Subcutaneous adipose tissue (tissue), 4 donors: Measurements from ENCODE around the gene TYROBP. TPM values are rescaled to one million over a fixed set of nuclear protein-coding genes. Genes with fewer than 3 reads are reported as not detected.

Source experiments
- small RNA-seq: library from RNA; depleted of rRNA; stranded (forward); fragments of <200 nt; gene quantifications from one replicate; pipeline ENCODE3, GENCODE V24; 2016
- total RNA-seq, 4 donors: library from RNA; depleted of rRNA; stranded (reverse); fragments of >200 nt; gene quantifications; one replicate each; pipeline ENCODE4 v1.1.0, GENCODE V29; 2016
- TF ChIP-seq, protein P1 (sequence below): fragments of 450-650 bp; IDR thresholded peaks from one replicate; pipeline ENCODE4 v1.5.1; 2016; ENCODE audit warnings: low read depth, mild to moderate bottlenecking, control low read depth, antibody characterized with exemption, moderate library complexity

The TYROBP gene
- total RNA-seq, 4 donors from 2014 or later = 99.8 to 1,341 (median 209) TPM

DNA sequence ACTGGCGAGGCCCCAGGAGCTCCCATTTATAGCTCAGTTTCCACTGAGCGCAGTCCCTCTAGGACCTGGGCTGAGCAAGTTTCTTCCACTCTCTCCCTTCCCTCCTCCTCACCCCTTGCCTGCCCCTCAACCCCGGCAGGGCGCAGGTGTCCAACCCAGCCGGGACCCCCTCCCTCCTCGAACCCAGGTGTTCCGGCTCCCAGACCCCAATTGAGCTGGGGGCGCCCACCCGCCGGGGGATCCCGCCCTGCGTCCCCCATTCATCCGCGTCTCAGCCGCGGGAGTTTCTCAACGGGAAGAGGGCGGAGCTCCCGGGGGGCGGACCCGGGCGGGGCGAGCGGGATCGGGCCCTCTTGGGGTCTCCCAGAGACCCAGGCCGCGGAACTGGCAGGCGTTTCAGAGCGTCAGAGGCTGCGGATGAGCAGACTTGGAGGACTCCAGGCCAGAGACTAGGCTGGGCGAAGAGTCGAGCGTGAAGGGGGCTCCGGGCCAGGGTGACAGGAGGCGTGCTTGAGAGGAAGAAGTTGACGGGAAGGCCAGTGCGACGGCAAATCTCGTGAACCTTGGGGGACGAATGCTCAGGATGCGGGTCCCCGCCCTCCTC, 51.4 kb downstream of the TYROBP start, which contains the start of gene KIRREL2:
Gene KIRREL2 (plus strand): TSS at position 366 of the 604 bp plus-strand sequence. CDS start 209 bp downstream, at position 575.
- TF ChIP-seq, protein P1, sequence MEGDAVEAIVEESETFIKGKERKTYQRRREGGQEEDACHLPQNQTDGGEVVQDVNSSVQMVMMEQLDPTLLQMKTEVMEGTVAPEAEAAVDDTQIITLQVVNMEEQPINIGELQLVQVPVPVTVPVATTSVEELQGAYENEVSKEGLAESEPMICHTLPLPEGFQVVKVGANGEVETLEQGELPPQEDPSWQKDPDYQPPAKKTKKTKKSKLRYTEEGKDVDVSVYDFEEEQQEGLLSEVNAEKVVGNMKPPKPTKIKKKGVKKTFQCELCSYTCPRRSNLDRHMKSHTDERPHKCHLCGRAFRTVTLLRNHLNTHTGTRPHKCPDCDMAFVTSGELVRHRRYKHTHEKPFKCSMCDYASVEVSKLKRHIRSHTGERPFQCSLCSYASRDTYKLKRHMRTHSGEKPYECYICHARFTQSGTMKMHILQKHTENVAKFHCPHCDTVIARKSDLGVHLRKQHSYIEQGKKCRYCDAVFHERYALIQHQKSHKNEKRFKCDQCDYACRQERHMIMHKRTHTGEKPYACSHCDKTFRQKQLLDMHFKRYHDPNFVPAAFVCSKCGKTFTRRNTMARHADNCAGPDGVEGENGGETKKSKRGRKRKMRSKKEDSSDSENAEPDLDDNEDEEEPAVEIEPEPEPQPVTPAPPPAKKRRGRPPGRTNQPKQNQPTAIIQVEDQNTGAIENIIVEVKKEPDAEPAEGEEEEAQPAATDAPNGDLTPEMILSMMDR = no peak

Small RNAs within 50 kb of the gene (small RNA-seq; reads per million reads assigned to genes)
- gene AF038458.1 (not detected), gene RN7SL402P (not detected)

Other genes starting within 250 kb of the TYROBP start
- under 1 TPM in 1 of 4 donors, not detected in 3; 0.34 TPM for gene UPK1A, start 241.8 kb downstream of the TYROBP start, total RNA-seq
- under 1 TPM in 1 of 4 donors, not detected in 3; 0.33 TPM for gene ZBTB32, start 203.7 kb downstream of the TYROBP start, total RNA-seq
- gene KMT2B, start 190.3 kb downstream of the TYROBP start, total RNA-seq = 10 to 100 TPM in 3 of 4 donors, 1 to 10 TPM in 1; 7.3 to 26.6 (median 15.1) TPM
- gene IGFLR1, start 165.8 kb downstream of the TYROBP start, total RNA-seq = 10 to 100 TPM in 1 of 4 donors, 1 to 10 TPM in 3; 4.4 to 13.8 (median 5.9) TPM
- gene U2AF1L4, start 162.9 kb downstream of the TYROBP start, total RNA-seq = 10 to 100 TPM; 14.8 to 30.5 (median 19.7) TPM
- gene PSENEN, start 162.6 kb downstream of the TYROBP start, total RNA-seq = 10 to 100 TPM; 23.4 to 71.3 (median 35.7) TPM
- 10 to 100 TPM in 2 of 4 donors, 1 to 10 TPM in 2; 7.5 to 12.2 (median 10.0) TPM for gene LIN37, start 159.7 kb downstream of the TYROBP start, total RNA-seq
- gene HSPB6, start 151.3 kb downstream of the TYROBP start, total RNA-seq = 100 to 1,000 TPM in 2 of 4 donors, 10 to 100 TPM in 2; 50.1 to 554 (median 117) TPM
- 1 to 10 TPM; 2.8 to 5.7 (median 3.5) TPM for gene PROSER3, start 150.1 kb downstream of the TYROBP start, total RNA-seq
- gene ARHGAP33, start 132.7 kb downstream of the TYROBP start, total RNA-seq = 10 to 100 TPM in 1 of 4 donors, 1 to 10 TPM in 2, under 1 TPM in 1; 0.33 to 12.2 (median 4.5) TPM
- gene PRODH2, start 95.5 kb downstream of the TYROBP start, total RNA-seq = not detected
- not detected for gene NPHS1, start 55.8 kb downstream of the TYROBP start, total RNA-seq
- not detected for gene KIRREL2, start 51.4 kb downstream of the TYROBP start, total RNA-seq
- 1 to 10 TPM in 2 of 4 donors, not detected in 2; 1.2 to 1.3 TPM for gene APLP1, start 39.7 kb downstream of the TYROBP start, total RNA-seq
- 10 to 100 TPM in 3 of 4 donors, 1 to 10 TPM in 1; 6.8 to 23.3 (median 13.6) TPM for gene NFKBID, start 7.8 kb downstream of the TYROBP start, total RNA-seq
- gene HCST, start 5.8 kb downstream of the TYROBP start, total RNA-seq = 10 to 100 TPM in 1 of 4 donors, 1 to 10 TPM in 2, not detected in 1; 2.9 to 72.6 (median 4.7) TPM
- 1 to 10 TPM; 2.5 to 6.6 (median 4.3) TPM for gene LRFN3, start 28.1 kb upstream of the TYROBP start, total RNA-seq
- gene SDHAF1, start 86.9 kb upstream of the TYROBP start, total RNA-seq = 10 to 100 TPM in 3 of 4 donors, 1 to 10 TPM in 1; 8.6 to 59.9 (median 42.5) TPM
- gene SYNE4, start 100.5 kb upstream of the TYROBP start, total RNA-seq = 1 to 10 TPM in 1 of 4 donors, not detected in 3; 1.5 TPM
- 10 to 100 TPM; 16.7 to 31.1 (median 18.6) TPM for gene ALKBH6, start 105.9 kb upstream of the TYROBP start, total RNA-seq
- gene CLIP3, start 124.6 kb upstream of the TYROBP start, total RNA-seq = 10 to 100 TPM in 1 of 4 donors, 1 to 10 TPM in 3; 3.8 to 11.9 (median 8.4) TPM
- 10 to 100 TPM in 1 of 4 donors, 1 to 10 TPM in 3; 2.9 to 10.5 (median 9.3) TPM for gene THAP8, start 146.0 kb upstream of the TYROBP start, total RNA-seq
- 1 to 10 TPM in 1 of 4 donors, under 1 TPM in 2, not detected in 1; 0.34 to 1.1 (median 0.44) TPM for gene WDR62, start 146.6 kb upstream of the TYROBP start, total RNA-seq
- gene OVOL3, start 202.8 kb upstream of the TYROBP start, total RNA-seq = not detected
- 10 to 100 TPM; 31.3 to 76.1 (median 35.5) TPM for gene POLR2I, start 206.6 kb upstream of the TYROBP start, total RNA-seq
- gene TBCB, start 207.2 kb upstream of the TYROBP start, total RNA-seq = 100 to 1,000 TPM in 2 of 4 donors, 10 to 100 TPM in 2; 89.8 to 132 (median 111) TPM
- 100 to 1,000 TPM; 211 to 331 (median 247) TPM for gene CAPNS1, start 231.8 kb upstream of the TYROBP start, total RNA-seq
- gene COX7A1, start 244.2 kb upstream of the TYROBP start, total RNA-seq = 100 to 1,000 TPM in 1 of 4 donors, 10 to 100 TPM in 3; 18.2 to 111 (median 72.9) TPM